22Rv1 (cell line): Measurements from ENCODE around the gene ARHGEF4.

Experiments used
- ZFX ChIP-seq: fragments of 450-650 bp; IDR thresholded peaks from 2 replicates; pipeline ENCODE4 v1.6.1; 2017; ENCODE audit warnings: antibody characterized with exemption, borderline replicate concordance
- TF ChIP-seq, protein P1 (sequence below): fragments of 450-650 bp; IDR thresholded peaks from 2 replicates; pipeline ENCODE4 v1.5.1; 2017; ENCODE audit warnings: mild to moderate bottlenecking

GRCh38 chr2:130840506-130840905, 3.8 kb downstream of the ARHGEF4 start:
- TF ChIP-seq, protein P1, sequence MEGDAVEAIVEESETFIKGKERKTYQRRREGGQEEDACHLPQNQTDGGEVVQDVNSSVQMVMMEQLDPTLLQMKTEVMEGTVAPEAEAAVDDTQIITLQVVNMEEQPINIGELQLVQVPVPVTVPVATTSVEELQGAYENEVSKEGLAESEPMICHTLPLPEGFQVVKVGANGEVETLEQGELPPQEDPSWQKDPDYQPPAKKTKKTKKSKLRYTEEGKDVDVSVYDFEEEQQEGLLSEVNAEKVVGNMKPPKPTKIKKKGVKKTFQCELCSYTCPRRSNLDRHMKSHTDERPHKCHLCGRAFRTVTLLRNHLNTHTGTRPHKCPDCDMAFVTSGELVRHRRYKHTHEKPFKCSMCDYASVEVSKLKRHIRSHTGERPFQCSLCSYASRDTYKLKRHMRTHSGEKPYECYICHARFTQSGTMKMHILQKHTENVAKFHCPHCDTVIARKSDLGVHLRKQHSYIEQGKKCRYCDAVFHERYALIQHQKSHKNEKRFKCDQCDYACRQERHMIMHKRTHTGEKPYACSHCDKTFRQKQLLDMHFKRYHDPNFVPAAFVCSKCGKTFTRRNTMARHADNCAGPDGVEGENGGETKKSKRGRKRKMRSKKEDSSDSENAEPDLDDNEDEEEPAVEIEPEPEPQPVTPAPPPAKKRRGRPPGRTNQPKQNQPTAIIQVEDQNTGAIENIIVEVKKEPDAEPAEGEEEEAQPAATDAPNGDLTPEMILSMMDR: no peak
- no peak for TF ChIP-seq ZFX
